Measurements from ENCODE around the gene WT1. TPM values are rescaled to one million over a fixed set of nuclear protein-coding genes. Genes with fewer than 3 reads are reported as not detected.

WT1 gene
- total and polyA plus RNA-seq, 2 donors: 0.16 to 0.94 TPM

- WGBS: 88% methylated on average over 9 of the region's 9 CpGs
- no peak for DNase-seq (ENCODE audit: low read depth in 6 of 9, low spot score in 9 of 9)
- H3K27me3 ChIP-seq (ENCODE audit: control insufficient read depth in 2 of 2, insufficient read depth in 1 of 2, low read length in 1 of 2): no peaks in the 10 kb centered on the region
- peaks cover 0 to 2% of the 10 kb centered on the region in 2 donors for H3K9me3 ChIP-seq (ENCODE audit: control insufficient read depth in 2 of 2, insufficient read depth in 1 of 2, low read length in 1 of 2)
- no peaks in the 10 kb centered on the region for H3K4me1 ChIP-seq (ENCODE audit: control insufficient read depth in 2 of 2, insufficient read depth in 2 of 2, low read length in 2 of 2)
- no peak overlapping the region for H3K4me3 ChIP-seq (ENCODE audit: low read length in 2 of 2)
- H3K27ac ChIP-seq (ENCODE audit: low read depth in 1 of 2, low read length in 1 of 2): no peak overlapping the region
- no peaks in the 10 kb centered on the region for H3K36me3 ChIP-seq (ENCODE audit: control insufficient read depth in 2 of 2, insufficient read depth in 2 of 2, low read length in 1 of 2)
Observed at GRCh38 chr11:32462011-32462690, 26.8 kb upstream of the WT1 start.

GRCh38 chr11:32456864-32457263, 21.5 kb upstream of the WT1 start:
- WGBS: 96% methylated on average over 2 of the region's 2 CpGs

DNA sequence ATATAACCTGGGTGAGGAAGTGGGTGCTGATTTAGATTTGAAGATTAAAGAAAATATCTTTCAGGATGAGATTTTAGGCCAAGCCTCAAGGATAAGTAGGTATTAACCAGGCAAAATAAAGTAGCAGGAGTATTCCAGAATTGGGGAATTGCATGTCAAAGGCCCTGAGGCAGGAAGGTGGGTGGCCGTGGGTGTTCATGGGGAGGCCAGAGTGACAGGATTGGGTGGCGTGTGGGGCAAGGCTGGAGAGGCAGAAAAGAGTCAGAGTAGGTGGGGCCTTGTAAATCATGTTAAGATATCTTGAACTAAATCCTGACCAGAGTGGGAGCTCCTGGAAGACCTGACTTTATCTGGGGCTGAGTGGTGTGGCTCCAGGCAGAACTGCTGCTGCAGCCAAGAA, 19.7 kb upstream of the WT1 start:
- WGBS: 93% methylated on average over 2 of the region's 2 CpGs
- Histone ChIP-seq H3K9me3 (ENCODE audit: control insufficient read depth in 2 of 2, insufficient read depth in 1 of 2, low read length in 1 of 2) (no peaks in the 10 kb centered on the region), H3K27me3 (ENCODE audit: control insufficient read depth in 2 of 2, insufficient read depth in 1 of 2, low read length in 1 of 2) (peaks cover 0 to 2% of the 10 kb centered on the region in 2 donors), H3K4me1 (ENCODE audit: control insufficient read depth in 2 of 2, insufficient read depth in 2 of 2, low read length in 2 of 2) (no peaks in the 10 kb centered on the region), H3K4me3 (ENCODE audit: low read length in 2 of 2) (no peak overlapping the region), H3K27ac (ENCODE audit: low read depth in 1 of 2, low read length in 1 of 2) (no peak overlapping the region), H3K36me3 (ENCODE audit: control insufficient read depth in 2 of 2, insufficient read depth in 2 of 2, low read length in 1 of 2) (no peaks in the 10 kb centered on the region)
- DNase-seq (ENCODE audit: low read depth in 6 of 9, low spot score in 9 of 9): no peak

More at GRCh38 chr11:32456864-32457263, 21.5 kb upstream of the WT1 start:
- H3K36me3 ChIP-seq (ENCODE audit: control insufficient read depth in 2 of 2, insufficient read depth in 2 of 2, low read length in 1 of 2): no peaks in the 10 kb centered on the region
- no peak overlapping the region for H3K27ac ChIP-seq (ENCODE audit: low read depth in 1 of 2, low read length in 1 of 2)
- H3K4me1 ChIP-seq (ENCODE audit: control insufficient read depth in 2 of 2, insufficient read depth in 2 of 2, low read length in 2 of 2): no peaks in the 10 kb centered on the region
- no peak overlapping the region for H3K4me3 ChIP-seq (ENCODE audit: low read length in 2 of 2)
- H3K9me3 ChIP-seq (ENCODE audit: control insufficient read depth in 2 of 2, insufficient read depth in 1 of 2, low read length in 1 of 2): peaks cover 0 to 2% of the 10 kb centered on the region in 2 donors
- no peaks in the 10 kb centered on the region for H3K27me3 ChIP-seq (ENCODE audit: control insufficient read depth in 2 of 2, insufficient read depth in 1 of 2, low read length in 1 of 2)
- no peak for DNase-seq (ENCODE audit: low read depth in 6 of 9, low spot score in 9 of 9)

DNA sequence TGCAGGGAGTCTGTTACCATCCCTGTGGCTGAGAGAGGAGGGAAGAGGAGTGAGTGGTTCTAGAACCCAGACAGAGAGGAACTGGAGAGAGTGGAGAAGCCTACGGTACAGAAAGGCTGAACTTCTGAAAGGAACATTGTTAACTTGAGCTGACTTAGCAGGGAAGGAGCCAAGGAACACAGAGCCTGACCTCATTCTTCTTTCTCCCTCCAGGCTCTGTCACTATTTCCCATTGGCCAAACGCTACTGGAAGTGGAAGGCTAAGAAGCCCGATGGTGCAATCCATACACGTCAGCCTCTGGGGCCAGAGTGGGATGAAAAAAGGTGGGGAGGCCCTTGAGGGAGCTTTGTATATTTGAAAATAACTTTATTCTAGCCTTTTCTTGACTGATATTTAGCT, 16.5 kb upstream of the WT1 start:
- Histone ChIP-seq H3K4me1 (ENCODE audit: control insufficient read depth in 2 of 2, insufficient read depth in 2 of 2, low read length in 2 of 2) (no peaks in the 10 kb centered on the region), H3K36me3 (ENCODE audit: control insufficient read depth in 2 of 2, insufficient read depth in 2 of 2, low read length in 1 of 2) (no peaks in the 10 kb centered on the region), H3K27me3 (ENCODE audit: control insufficient read depth in 2 of 2, insufficient read depth in 1 of 2, low read length in 1 of 2) (peaks cover 0 to 2% of the 10 kb centered on the region in 2 donors), H3K4me3 (ENCODE audit: low read length in 2 of 2) (no peak overlapping the region), H3K9me3 (ENCODE audit: control insufficient read depth in 2 of 2, insufficient read depth in 1 of 2, low read length in 1 of 2) (no peaks in the 10 kb centered on the region), H3K27ac (ENCODE audit: low read depth in 1 of 2, low read length in 1 of 2) (no peak overlapping the region)
- 96% methylated on average over 4 of the region's 4 CpGs for WGBS
- no peak for DNase-seq (ENCODE audit: low read depth in 6 of 9, low spot score in 9 of 9)

- WGBS: 91% methylated on average over 1 of the region's 1 CpG
- no peak for DNase-seq (ENCODE audit: low read depth in 6 of 9, low spot score in 9 of 9)
- Histone ChIP-seq H3K27ac (ENCODE audit: low read depth in 1 of 2, low read length in 1 of 2) (no peak overlapping the region), H3K27me3 (ENCODE audit: control insufficient read depth in 2 of 2, insufficient read depth in 1 of 2, low read length in 1 of 2) (peaks cover 0 to 2% of the 10 kb centered on the region in 2 donors), H3K9me3 (ENCODE audit: control insufficient read depth in 2 of 2, insufficient read depth in 1 of 2, low read length in 1 of 2) (no peaks in the 10 kb centered on the region), H3K4me1 (ENCODE audit: control insufficient read depth in 2 of 2, insufficient read depth in 2 of 2, low read length in 2 of 2) (no peaks in the 10 kb centered on the region), H3K36me3 (ENCODE audit: control insufficient read depth in 2 of 2, insufficient read depth in 2 of 2, low read length in 1 of 2) (no peaks in the 10 kb centered on the region), H3K4me3 (ENCODE audit: low read length in 2 of 2) (no peak overlapping the region)
Observed at GRCh38 chr11:32450372-32450771, 15.0 kb upstream of the WT1 start.

DNA sequence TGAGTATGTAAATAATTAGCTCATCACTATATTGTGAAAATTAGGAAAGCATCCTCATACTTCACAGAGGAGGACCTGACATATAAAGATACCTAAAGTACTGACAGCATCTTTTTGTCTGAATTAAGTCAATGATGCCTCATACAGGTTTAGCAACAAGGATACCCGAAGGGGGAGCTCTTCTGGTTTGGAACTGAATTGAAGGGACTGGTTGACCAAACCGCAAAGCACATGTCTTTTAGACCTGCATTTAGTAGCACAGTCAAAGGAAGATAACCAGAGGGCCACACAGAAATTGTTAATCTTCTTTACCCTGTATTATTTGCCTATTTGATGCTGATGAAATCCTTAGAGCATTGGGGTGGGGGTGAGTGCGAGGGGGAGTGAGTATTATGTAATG, 12.9 kb upstream of the WT1 start:
- WGBS: 71% methylated on average over 3 of the region's 3 CpGs
- Histone ChIP-seq H3K27ac (ENCODE audit: low read depth in 1 of 2, low read length in 1 of 2) (no peak overlapping the region), H3K4me3 (ENCODE audit: low read length in 2 of 2) (no peak overlapping the region), H3K4me1 (ENCODE audit: control insufficient read depth in 2 of 2, insufficient read depth in 2 of 2, low read length in 2 of 2) (no peaks in the 10 kb centered on the region), H3K36me3 (ENCODE audit: control insufficient read depth in 2 of 2, insufficient read depth in 2 of 2, low read length in 1 of 2) (no peaks in the 10 kb centered on the region), H3K9me3 (ENCODE audit: control insufficient read depth in 2 of 2, insufficient read depth in 1 of 2, low read length in 1 of 2) (no peaks in the 10 kb centered on the region), H3K27me3 (ENCODE audit: control insufficient read depth in 2 of 2, insufficient read depth in 1 of 2, low read length in 1 of 2) (peaks cover 2% of the 10 kb centered on the region in 2 donors)
- DNase-seq (ENCODE audit: low read depth in 6 of 9, low spot score in 9 of 9): no peak

GRCh38 chr11:32447252-32447651, 11.9 kb upstream of the WT1 start:
- H3K27me3 ChIP-seq (ENCODE audit: control insufficient read depth in 2 of 2, insufficient read depth in 1 of 2, low read length in 1 of 2): peaks cover 2 to 4% of the 10 kb centered on the region in 2 donors
- WGBS: 90% methylated on average over 2 of the region's 2 CpGs
- no peak for DNase-seq (ENCODE audit: low read depth in 6 of 9, low spot score in 9 of 9)

GRCh38 chr11:32446227-32446626, 10.9 kb upstream of the WT1 start:
- DNase-seq (ENCODE audit: low read depth in 6 of 9, low spot score in 9 of 9): no peak
- Histone ChIP-seq H3K4me1 (ENCODE audit: control insufficient read depth in 2 of 2, insufficient read depth in 2 of 2, low read length in 2 of 2) (no peaks in the 10 kb centered on the region), H3K27ac (ENCODE audit: low read depth in 1 of 2, low read length in 1 of 2) (no peak overlapping the region), H3K36me3 (ENCODE audit: control insufficient read depth in 2 of 2, insufficient read depth in 2 of 2, low read length in 1 of 2) (no peaks in the 10 kb centered on the region), H3K4me3 (ENCODE audit: low read length in 2 of 2) (no peak overlapping the region), H3K27me3 (ENCODE audit: control insufficient read depth in 2 of 2, insufficient read depth in 1 of 2, low read length in 1 of 2) (peaks cover 9 to 12% of the 10 kb centered on the region in 2 donors), H3K9me3 (ENCODE audit: control insufficient read depth in 2 of 2, insufficient read depth in 1 of 2, low read length in 1 of 2) (no peaks in the 10 kb centered on the region)
- WGBS: 95% methylated on average over 6 of the region's 6 CpGs

More at GRCh38 chr11:32447252-32447651, 11.9 kb upstream of the WT1 start:
- no peaks in the 10 kb centered on the region for H3K36me3 ChIP-seq (ENCODE audit: control insufficient read depth in 2 of 2, insufficient read depth in 2 of 2, low read length in 1 of 2)
- H3K4me1 ChIP-seq (ENCODE audit: control insufficient read depth in 2 of 2, insufficient read depth in 2 of 2, low read length in 2 of 2): no peaks in the 10 kb centered on the region
- H3K27ac ChIP-seq (ENCODE audit: low read depth in 1 of 2, low read length in 1 of 2): no peak overlapping the region
- H3K9me3 ChIP-seq (ENCODE audit: control insufficient read depth in 2 of 2, insufficient read depth in 1 of 2, low read length in 1 of 2): no peaks in the 10 kb centered on the region
- H3K4me3 ChIP-seq (ENCODE audit: low read length in 2 of 2): no peak overlapping the region

DNA sequence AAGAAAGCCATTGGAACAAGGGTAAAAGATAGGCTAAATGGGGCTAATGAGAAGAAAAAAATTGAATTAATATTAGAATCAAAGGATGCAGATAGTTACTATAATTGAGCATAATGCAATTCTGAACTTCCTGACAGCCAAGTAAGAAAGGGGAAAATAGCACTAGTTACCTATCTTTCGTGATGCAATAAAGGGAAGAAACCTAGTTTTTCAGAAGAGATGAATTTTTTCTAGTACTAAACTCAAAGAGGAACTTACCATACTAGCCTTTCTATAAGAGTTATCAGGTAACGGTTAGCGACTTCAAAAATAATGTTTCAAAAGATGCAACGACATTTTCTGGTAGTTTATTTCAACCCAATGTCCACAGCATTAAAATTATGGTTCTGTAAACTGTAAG, 8.8 kb upstream of the WT1 start:
- Histone ChIP-seq H3K36me3 (ENCODE audit: control insufficient read depth in 2 of 2, insufficient read depth in 2 of 2, low read length in 1 of 2) (no peaks in the 10 kb centered on the region), H3K27ac (ENCODE audit: low read depth in 1 of 2, low read length in 1 of 2) (no peak overlapping the region), H3K27me3 (ENCODE audit: control insufficient read depth in 2 of 2, insufficient read depth in 1 of 2, low read length in 1 of 2) (peaks cover 25 to 29% of the 10 kb centered on the region in 2 donors), H3K9me3 (ENCODE audit: control insufficient read depth in 2 of 2, insufficient read depth in 1 of 2, low read length in 1 of 2) (peaks cover 0 to under 1% of the 10 kb centered on the region in 2 donors), H3K4me1 (ENCODE audit: control insufficient read depth in 2 of 2, insufficient read depth in 2 of 2, low read length in 2 of 2) (peaks cover 0 to 6% of the 10 kb centered on the region in 2 donors), H3K4me3 (ENCODE audit: low read length in 2 of 2) (no peak overlapping the region)
- DNase-seq (ENCODE audit: low read depth in 6 of 9, low spot score in 9 of 9): no peak
- 41% methylated on average over 4 of the region's 4 CpGs for whole genome bisulfite sequencing

Data from thymus (tissue), 11 donors.